Cerebellar nuclear complex (tissue), 1 donor: ENCODE data around the gene CCT7.
"Not testable (repeated sequence)": the region's sequence is repeated elsewhere in the genome, so short reads cannot be mapped to it uniquely, and the experiment has no call there.

Source experiments
- DNase-seq, 2 experiments: peaks; one replicate each; lab custom pipeline; 2025; lab: John Stamatoyannopoulos, UW

Gene CCT7

DNA sequence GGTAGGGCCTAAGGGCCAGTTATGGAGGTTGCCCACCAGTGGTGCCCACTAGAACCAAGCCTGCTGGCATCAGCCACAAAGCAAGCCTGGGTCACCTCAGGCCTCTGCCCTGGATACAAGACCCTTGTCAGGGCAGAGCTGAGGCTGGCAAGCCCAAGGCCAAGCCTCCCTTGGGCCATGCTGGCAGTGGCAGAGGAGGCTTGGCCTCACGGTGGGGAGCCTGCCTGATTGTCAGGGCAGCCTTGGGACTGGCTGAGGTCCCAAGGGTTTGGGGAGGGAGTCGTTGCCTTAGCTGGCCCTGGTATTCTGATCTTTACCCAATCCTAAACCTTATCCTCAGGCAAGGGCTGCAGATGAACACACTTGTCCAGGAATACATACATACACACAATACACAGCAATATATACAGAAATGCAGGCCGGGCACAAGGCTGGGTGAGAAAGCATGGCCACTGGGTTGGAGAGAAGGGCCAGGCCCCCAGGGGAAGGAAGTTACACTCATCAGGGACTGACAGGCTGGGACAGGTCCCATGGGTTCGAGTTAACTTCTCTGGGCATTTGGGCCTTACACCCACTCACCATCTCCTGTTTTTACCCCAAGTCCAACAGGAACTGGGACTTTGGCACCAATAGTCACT, 21.0 kb downstream of the CCT7 start:
- DNase-seq: no peak

- DNase-seq: no peak
Measured at GRCh38 chr2:73255907-73256617, 22.0 kb downstream of the CCT7 start.

DNA sequence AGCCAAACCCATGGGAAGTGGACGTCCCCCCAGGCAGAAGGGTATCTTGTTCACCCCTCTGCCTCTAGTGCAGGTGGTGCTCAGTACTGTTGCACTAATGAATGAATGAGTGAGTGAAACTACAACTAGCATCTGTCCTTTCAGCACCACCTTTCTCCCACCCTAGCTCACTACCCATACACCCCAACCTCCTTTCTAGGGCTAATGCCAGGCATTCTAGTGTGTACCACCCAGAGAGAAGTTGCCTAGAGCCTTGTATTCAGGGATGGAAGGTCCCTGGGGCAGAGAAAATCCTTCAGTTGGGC, 22.5 kb downstream of the CCT7 start:
- DNase-seq: no peak

- no peak for DNase-seq
Measured at GRCh38 chr2:73257021-73257420, 22.9 kb downstream of the CCT7 start.

DNA sequence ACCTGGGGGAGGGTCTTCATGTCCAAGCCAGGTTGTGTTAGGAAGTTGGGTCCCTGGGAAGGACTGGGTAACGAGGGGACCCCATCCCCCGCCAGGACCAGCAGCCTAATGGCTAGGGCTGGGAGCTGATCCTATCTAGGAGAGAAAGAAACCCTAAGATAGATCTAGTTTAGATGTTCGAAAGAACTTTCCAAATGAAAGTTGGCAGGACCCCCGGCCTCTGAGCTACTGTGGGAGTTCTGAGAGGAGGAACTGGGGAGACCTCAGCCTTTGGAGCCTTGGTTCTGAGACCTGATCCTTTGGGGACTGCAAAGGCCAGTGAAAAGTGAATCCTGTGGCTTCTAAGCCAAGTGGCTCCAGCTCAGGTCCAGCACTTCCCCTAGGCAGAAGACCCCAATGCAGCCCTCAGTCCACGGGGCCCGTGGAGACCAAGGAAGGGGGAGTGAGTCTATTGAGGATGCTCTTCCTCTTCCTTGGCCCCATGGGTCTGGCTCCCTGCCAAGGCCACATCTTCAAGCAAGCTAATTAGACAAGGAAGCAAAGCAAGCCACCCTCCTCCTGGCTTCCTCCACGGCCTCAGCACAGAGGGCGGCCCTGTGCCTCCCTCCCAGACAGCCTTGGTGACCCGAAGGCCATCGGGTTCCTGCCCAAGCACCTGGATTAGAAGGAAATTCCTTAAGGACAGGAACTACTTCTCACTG, 23.5 kb downstream of the CCT7 start:
- DNase-seq: no peak

- DNase-seq: no peak
Measured at GRCh38 chr2:73258186-73258912, 24.2 kb downstream of the CCT7 start.

- no peak for DNase-seq
Measured at GRCh38 chr2:73258913-73259215, 24.8 kb downstream of the CCT7 start.

GRCh38 chr2:73259276-73259675, 25.2 kb downstream of the CCT7 start:
- DNase-seq: no peak

GRCh38 chr2:73259704-73260337, 25.7 kb downstream of the CCT7 start:
- DNase-seq: no peak

DNA sequence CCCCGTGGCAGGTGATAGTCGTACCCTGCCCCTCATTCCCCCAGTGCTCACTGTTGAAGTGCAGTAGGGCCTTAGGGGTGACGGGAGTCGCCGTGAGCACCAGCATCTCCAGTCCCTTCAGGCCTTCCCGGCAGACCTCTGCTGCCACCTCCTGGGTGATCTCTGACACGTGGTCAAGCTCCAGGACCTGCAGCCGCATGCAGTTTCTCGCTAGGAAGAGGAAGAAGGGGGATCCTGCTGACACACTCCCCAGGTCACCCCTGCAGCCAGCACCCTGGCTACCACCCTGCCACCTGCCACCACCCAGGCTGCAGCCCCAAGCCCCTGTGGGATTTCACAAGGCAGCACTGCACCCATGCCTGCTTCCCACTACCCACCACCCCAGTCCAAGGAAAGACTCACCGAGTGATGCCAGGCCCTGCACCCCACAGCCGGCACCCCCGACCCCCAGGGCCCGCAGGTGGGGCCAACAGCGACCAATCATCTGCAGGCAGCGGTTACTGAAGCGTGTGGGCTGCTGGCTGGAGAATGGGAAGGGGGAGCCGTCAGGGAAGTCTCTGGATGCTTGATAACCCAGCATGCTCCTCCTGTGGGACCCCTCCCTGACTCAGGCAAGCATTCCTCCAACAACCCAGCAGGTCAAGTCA, 26.4 kb downstream of the CCT7 start:
- no peak for DNase-seq

- DNase-seq: no peak
Measured at GRCh38 chr2:73262108-73262651, 28.1 kb downstream of the CCT7 start.

- not testable (repeated sequence) for DNase-seq
Measured at GRCh38 chr2:73262691-73263429, 28.8 kb downstream of the CCT7 start.

DNA sequence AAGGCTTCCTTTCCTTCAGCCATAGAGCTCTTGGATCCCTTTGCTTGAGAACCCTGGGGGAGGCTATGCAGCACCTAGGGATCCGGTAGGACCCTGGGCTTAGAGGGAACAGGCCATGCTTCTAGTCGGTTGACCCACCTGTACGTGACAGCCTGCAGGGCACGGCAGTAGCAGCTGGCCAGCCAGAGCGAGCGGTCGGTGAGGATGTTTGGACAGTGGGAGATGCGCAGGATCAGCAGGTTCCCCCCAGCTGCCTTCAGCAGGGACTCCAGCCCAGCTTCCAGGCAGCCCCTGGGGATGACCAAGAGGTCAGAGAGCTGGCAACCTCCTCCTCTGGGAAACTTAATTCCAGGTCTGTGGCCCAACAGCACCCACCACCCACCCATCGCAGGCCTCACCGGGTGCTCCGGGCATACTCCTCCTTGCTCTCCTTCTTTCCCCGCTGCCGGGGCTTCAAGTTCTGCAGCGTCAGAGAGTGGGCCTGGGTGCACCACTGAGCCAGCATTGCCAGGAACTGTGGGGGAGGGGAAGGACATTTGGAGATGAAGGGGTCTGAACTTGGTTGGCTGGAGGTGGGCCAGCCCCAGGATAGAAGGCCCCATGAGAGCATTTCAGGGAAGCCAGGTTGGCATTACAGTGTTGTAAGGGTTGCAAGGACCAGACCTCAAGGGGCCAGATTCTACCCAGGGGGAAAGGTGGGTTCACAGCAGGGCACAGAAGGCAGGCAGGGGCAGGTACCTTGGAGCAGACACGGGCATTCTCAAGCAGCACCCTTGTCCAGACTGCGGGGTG, 29.6 kb downstream of the CCT7 start:
- DNase-seq: no peak

DNA sequence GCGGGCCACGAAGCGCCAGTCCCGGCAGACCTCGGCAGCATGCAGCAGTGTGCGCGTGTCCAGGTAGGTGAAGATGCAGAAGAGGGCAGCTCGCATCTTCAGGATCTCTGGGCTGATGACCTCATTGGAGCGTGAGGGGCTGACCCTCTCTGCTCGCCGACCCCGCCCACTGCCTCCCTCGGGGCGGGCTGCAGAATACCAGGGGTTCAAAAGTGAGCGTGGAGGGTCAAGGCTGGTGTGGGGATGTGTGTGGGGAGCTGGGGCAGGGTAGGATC, 30.2 kb downstream of the CCT7 start:
- DNase-seq: no peak

- no peak for DNase-seq
Measured at GRCh38 chr2:73264783-73265182, 30.7 kb downstream of the CCT7 start.

GRCh38 chr2:73265298-73266060, 31.4 kb downstream of the CCT7 start:
- no peak for DNase-seq

DNA sequence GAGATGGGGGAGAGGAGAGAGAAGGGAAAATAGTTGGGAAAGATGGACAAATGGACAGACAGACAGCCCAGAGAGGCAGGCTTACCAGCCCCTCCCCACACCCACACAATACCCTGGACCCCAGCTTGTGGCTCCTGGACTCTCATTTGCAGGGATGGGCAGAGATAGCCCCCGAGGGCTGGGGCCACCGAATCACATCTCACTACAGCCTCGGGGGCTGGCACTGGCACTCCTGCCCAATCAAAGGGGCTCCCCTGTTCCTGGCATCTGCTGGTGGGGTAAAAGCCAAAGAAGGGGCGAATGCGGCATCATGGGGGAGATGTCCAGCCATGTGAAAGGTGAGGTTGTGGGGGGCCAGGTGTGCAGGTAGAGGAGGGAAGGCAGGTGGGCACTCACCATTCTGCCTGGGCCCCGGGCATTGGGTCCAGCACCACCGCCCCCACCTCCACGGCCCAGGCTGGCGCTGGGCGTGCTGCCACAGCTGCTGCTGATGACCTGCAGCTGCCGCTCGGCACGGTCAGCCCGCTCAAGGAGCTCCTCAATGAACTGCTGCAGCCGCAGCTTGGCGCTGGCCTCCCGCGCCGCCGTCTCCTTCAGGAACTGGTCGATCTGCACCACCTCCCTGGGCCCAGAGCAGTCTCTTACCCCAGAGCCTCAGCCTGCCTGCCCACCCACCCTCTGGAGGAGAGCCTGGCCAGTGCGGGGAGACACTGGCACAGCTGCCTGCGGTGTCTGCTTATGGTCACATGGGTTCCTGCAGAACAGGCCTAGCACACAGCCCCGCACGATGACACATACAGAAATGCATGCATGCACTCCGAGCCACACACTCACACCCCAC, 32.2 kb downstream of the CCT7 start:
- DNase-seq: no peak

DNA sequence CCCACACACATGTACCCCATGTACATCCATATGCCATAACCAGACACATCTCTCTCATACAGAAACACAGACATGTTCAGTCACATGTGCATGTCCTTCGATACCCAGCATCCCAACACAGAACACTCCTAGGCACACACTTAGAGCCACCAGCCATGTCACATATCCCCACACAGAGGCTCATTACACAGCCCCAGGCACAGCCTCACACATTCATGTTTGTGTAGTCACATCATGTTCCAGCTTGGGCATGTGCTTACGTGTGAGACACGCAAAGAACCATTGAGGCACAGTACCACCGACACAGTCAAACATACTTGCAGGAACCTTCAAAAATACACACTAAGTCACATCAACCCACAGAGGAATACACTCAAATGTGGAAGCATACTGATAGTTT, 32.9 kb downstream of the CCT7 start:
- no peak for DNase-seq

- no peak for DNase-seq
Measured at GRCh38 chr2:73268366-73268829, 34.3 kb downstream of the CCT7 start.
